Left ventricle myocardium inferior (tissue), 1 donor: ENCODE results near the gene DZIP1. TPM values are rescaled to one million over a fixed set of nuclear protein-coding genes. Genes with fewer than 3 reads are reported as not detected.

Experiments
- DNase-seq: peaks from one replicate; pipeline ENCODE4 v3.0.0-alpha.2; 2020
- H3K27ac ChIP-seq: fragments of 200-600 bp; replicated peaks from 2 replicates; pipeline ENCODE4 v1.8.0; 2021
- H3K27me3 ChIP-seq: fragments of 200-600 bp; 2 replicates; pipeline ENCODE4 v1.8.0; 2021; ENCODE audit warnings: low read depth
- H3K36me3 ChIP-seq: fragments of 200-600 bp; 2 replicates; pipeline ENCODE4 v1.8.0; 2021
- H3K4me1 ChIP-seq: fragments of 200-600 bp; 2 replicates; pipeline ENCODE4 v1.8.0; 2021
- H3K4me3 ChIP-seq: fragments of 200-600 bp; 2 replicates; pipeline ENCODE4 v1.8.0; 2021; ENCODE audit warnings: mild to moderate bottlenecking, moderate library complexity
- H3K9me3 ChIP-seq: fragments of 200-600 bp; replicated peaks from 2 replicates; pipeline ENCODE4 v1.8.0; 2021
- CTCF ChIP-seq: fragments of 200-600 bp; IDR thresholded peaks from 2 replicates; pipeline ENCODE4 v1.8.0; 2021; ENCODE audit warnings: antibody characterized with exemption, mild to moderate bottlenecking, borderline replicate concordance
- intact Hi-C: fragments of 100-400 bp; cut with micrococcal nuclease; formaldehyde crosslinking; loops from one replicate; pipeline ENCODE4 v1.11.0; 2022
- total RNA-seq: library from RNA; stranded (reverse); fragmentation: NEBNext Ultra II Directional; extraction: Animal tissue kit (Norgen Biotek cat#: 25700); gene quantifications from one replicate; pipeline ENCODE4 v1.2.1, GENCODE V29; 2021
- donor health status: DM: no; HTN: yes; CAD: no; lungs with severe emphysema.

Gene DZIP1
- total RNA-seq, 1 donor from 2014 or later: 3.8 TPM

GRCh38 chr13:95620825-95621498 lies 23.5 kb downstream of the DZIP1 start:
- Histone ChIP-seq H3K27ac (peak overlapping the region; percentile 66), H3K4me1 (peaks cover 9% of the 10 kb centered on the region), H3K9me3 (no peaks in the 10 kb centered on the region), H3K27me3 (no peaks in the 10 kb centered on the region), H3K36me3 (no peaks in the 10 kb centered on the region), H3K4me3 (no peak overlapping the region)
- no peak for TF ChIP-seq CTCF
- intact Hi-C loops: loop anchor here (5.0 kb wide), 1 partner anchor 216 kb away; no protein-coding TSS in a partner anchor
- peak; percentile 20 for DNase-seq

GRCh38 chr13:95620030-95620824 lies 24.3 kb downstream of the DZIP1 start:
- Histone ChIP-seq H3K4me1 (peaks cover 9% of the 10 kb centered on the region), H3K27ac (peak overlapping the region; percentile 66), H3K4me3 (no peak overlapping the region), H3K27me3 (no peaks in the 10 kb centered on the region), H3K9me3 (no peaks in the 10 kb centered on the region), H3K36me3 (no peaks in the 10 kb centered on the region)
- intact Hi-C loops: loop anchor here (5.0 kb wide), 1 partner anchor 217 kb away; no protein-coding TSS in a partner anchor
- no peak for DNase-seq
- TF ChIP-seq CTCF: no peak

GRCh38 chr13:95615539-95615938 lies 29.0 kb downstream of the DZIP1 start:
- TF ChIP-seq CTCF: no peak
- no peak for DNase-seq
- Histone ChIP-seq H3K4me1 (peaks cover 1% of the 10 kb centered on the region), H3K9me3 (no peaks in the 10 kb centered on the region), H3K27ac (no peak overlapping the region), H3K27me3 (no peaks in the 10 kb centered on the region), H3K4me3 (no peak overlapping the region), H3K36me3 (no peaks in the 10 kb centered on the region)
- intact Hi-C loops: no loop called here

- DNase-seq: no peak
- Histone ChIP-seq H3K9me3 (no peaks in the 10 kb centered on the region), H3K36me3 (no peaks in the 10 kb centered on the region), H3K4me3 (no peak overlapping the region), H3K4me1 (no peaks in the 10 kb centered on the region), H3K27me3 (no peaks in the 10 kb centered on the region), H3K27ac (no peak overlapping the region)
- intact Hi-C loops: no loop called here
- TF ChIP-seq CTCF: no peak
Measured at GRCh38 chr13:95614641-95615245, 29.8 kb downstream of the DZIP1 start.

- no peak overlapping the region for H3K4me3 ChIP-seq
- no peaks in the 10 kb centered on the region for H3K36me3 ChIP-seq
- intact Hi-C loops: no loop called here
Measured at GRCh38 chr13:95608640-95609323, 35.7 kb downstream of the DZIP1 start.

More at GRCh38 chr13:95608640-95609323, 35.7 kb downstream of the DZIP1 start:
- no peak for TF ChIP-seq CTCF
- Histone ChIP-seq H3K27ac (no peak overlapping the region), H3K27me3 (no peaks in the 10 kb centered on the region), H3K4me1 (peaks cover 9% of the 10 kb centered on the region), H3K9me3 (no peaks in the 10 kb centered on the region)
- DNase-seq: no peak
